HG02642 (cell line): Measurements from ENCODE around the gene PDS5B.
A peak's percentile ranks its signal among the peaks of the same experiment; 100 is the strongest.

ENCODE experiments used
- ATAC-seq: cut with Tn5 transposase; IDR thresholded peaks from one replicate; pipeline ENCODE4 v1.9.1; 2021; ENCODE audit warnings: mild to moderate bottlenecking; ENCODE audit not compliant: unreplicated experiment, poor library complexity

The PDS5B gene

GRCh38 chr13:32639502-32640105, 53.4 kb downstream of the PDS5B start:
- ATAC-seq = peak; percentile 72

GRCh38 chr13:32642316-32642715, 56.1 kb downstream of the PDS5B start:
- no peak for ATAC-seq

- ATAC-seq = no peak
Measured at GRCh38 chr13:32642858-32643257, 56.6 kb downstream of the PDS5B start.

GRCh38 chr13:32645854-32646253, 59.6 kb downstream of the PDS5B start:
- peak; percentile 49 for ATAC-seq

- ATAC-seq = no peak
Measured at GRCh38 chr13:32647926-32648325, 61.7 kb downstream of the PDS5B start.

GRCh38 chr13:32650705-32651311, 64.6 kb downstream of the PDS5B start:
- ATAC-seq = peak; percentile 75

DNA sequence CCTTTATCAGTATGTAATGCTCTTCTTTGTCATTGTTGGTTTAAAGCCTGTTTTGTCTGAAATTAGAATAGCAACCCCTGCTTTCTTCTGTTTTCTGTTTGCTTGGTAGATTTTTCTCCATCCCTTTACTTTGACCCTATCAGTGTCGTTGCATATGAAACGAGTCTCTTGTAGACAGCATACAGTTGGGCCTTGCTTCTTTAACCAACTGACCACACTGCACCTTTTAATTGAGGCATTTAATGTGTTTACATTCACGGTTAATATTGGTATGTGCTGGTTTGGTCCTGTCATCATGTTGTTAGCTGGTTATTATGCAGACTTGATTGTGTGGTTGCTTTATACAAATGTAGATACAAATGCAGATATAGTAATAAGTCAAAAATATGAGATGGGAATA, 71.1 kb downstream of the PDS5B start:
- ATAC-seq = no peak

DNA sequence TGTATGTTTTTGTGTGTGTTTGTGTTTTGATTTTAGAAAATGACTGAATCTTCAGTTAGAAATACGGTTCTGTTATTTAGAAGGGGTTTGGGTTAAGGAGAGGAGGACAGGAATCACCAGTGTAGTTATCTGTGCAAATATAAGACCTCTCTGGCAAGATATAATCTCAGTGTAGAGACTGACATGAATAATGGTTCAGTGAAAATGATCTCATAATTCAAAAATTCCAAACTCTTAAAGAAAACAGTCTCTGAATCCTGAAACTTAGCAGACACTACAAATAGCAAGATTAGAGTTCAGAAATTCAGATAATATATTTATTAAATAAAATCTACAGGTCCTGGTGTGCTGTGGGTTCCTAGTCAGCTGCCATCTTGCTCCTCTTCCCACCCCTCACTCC, 73.5 kb downstream of the PDS5B start:
- no peak for ATAC-seq

- no peak for ATAC-seq
Measured at GRCh38 chr13:32660227-32660626, 74.0 kb downstream of the PDS5B start.

DNA sequence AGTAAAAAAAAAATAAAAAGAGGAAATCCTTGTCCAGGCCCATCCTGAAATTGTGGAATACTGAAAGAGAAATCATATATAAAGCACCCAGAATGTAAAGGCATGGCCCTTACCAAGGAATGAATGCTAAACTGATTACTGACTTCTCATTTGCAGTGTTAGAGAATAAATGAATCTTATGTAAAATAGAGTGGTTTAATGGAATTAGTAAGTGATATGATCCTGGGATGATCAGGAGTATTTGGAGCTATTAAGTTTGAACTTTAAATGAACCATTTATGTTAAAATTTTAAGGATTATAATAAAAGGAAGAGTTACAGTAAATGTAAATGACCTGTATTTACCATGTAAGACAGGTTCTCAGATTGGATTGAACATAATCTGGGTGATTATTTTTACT, 75.4 kb downstream of the PDS5B start:
- no peak for ATAC-seq

- ATAC-seq = no peak
Measured at GRCh38 chr13:32663660-32664059, 77.4 kb downstream of the PDS5B start.

DNA sequence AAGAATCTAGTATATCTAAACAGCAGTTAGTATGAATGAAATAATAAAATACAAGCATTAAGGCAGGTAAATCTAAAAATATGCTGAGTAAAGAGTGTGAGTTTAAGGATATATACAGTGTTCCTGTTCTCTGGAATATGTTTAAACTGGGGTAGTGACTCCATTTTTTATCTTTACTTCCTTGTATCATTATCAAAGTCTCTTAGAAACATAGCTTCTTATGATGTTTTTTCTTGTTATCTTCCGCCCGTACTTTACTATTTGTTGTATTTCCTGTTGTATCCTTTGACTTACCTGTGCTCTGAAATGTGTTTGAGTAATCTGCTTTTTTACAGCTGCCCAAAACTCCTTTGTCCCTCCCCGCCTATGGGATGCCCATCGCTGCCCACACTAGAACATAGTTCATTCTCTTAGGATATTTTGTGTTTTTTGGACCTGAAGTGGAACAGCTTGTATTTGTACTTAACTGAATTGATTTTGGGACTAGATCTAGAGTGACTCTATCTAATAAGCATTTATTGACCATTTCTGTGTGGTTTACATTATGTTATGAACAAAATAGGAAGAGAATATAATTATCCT, 80.8 kb downstream of the PDS5B start:
- no peak for ATAC-seq

GRCh38 chr13:32669030-32669646, 82.9 kb downstream of the PDS5B start:
- no peak for ATAC-seq

GRCh38 chr13:32674503-32674902, 88.3 kb downstream of the PDS5B start:
- no peak for ATAC-seq

- no peak for ATAC-seq
Measured at GRCh38 chr13:32676242-32676641, 90.0 kb downstream of the PDS5B start.

DNA sequence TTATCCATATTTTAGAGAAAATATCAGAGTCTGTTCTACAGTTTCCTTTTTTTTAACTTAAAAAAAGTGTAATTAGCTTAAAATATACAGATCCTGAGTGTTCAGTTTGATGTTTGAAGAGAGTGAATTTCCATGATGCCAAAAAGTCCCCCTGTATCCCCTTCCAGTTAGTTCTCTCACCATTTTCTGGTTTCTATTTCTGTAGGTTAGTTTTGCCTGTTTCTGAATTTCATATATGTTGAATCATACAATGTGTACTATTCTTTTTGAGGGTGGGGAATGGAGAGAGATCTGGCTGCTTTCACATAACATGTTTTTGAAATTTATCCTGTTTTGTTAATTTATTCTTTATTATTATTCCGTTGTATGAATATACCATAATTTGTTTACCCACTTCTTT, 95.9 kb downstream of the PDS5B start:
- no peak for ATAC-seq

DNA sequence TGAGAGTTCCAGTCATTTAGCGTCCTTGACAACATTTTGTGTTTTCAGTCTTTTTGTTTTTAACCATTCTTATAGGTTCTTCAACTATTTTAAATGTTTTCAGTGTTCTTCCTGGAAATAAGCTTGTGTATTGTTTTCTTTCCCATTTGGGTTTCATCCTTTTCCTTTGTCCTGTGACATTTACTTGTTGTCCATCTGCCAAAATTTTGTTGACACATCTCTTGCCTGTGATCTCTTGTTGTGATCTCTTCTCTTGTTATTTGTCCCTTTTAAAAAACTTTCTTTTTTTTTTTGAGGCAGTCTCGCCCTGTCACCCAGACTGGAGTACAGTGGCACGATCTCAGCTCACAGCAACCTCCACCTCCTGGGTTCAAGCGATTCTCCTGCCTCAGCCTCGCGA, 96.5 kb downstream of the PDS5B start:
- no peak for ATAC-seq

- ATAC-seq = no peak
Measured at GRCh38 chr13:32687275-32687674, 101.0 kb downstream of the PDS5B start.

DNA sequence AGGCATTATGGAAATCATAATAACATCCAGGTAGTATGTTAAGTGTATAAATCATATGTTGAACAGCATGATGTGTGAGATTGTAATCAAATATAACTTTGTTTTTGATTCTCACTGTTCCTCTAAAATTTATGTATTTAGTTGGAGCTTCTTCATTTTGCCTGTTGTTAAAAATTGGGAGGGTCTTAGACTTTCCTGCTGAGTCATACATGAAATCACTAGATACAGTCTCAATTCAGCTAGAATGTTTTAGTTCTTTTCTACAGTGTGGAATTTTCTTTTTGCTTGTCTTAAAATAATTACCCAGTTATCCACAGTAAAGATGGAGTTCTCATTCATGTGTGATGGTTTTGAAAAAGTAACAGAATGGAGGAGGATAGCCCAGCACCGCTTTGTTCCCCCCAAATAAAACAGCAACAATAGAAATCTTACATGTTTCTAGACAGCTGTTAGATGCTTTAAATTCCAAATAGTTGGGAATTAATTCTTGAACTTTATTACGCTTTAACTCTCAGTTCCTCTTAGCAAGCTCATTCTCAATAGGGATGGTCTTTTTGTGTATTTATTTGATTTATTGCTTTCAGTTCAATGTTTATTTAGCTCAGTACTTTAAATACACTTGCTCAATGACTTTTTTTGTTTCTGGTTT, 109.5 kb downstream of the PDS5B start:
- no peak for ATAC-seq

- no peak for ATAC-seq
Measured at GRCh38 chr13:32707471-32707870, 121.2 kb downstream of the PDS5B start.

DNA sequence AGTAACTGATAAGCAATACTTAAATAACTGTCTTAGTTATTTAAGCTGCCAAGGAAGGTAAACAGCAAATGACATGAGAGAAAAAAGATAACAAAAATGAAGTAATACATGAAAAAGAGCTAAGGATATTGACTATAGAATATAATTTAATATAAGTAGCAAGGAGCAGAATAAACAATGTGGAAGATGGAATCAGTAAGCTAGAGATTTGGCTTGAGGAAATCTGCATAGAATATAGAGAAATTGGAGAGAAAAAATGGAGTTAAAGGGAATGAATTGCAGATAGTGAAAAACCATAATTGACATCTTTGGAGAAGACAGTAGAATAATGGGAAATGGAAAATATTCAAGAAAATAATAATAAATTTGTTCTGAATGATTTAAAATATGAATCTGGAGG, 127.1 kb downstream of the PDS5B start:
- ATAC-seq = no peak
